Measurements from ENCODE around the gene FBN2. TPM values are rescaled to one million over a fixed set of nuclear protein-coding genes. Genes with fewer than 3 reads are reported as not detected.

Gene FBN2
- total RNA-seq, 4 donors from 2014 or later: 0.57 to 4.4 (median 1.6) TPM

DNA sequence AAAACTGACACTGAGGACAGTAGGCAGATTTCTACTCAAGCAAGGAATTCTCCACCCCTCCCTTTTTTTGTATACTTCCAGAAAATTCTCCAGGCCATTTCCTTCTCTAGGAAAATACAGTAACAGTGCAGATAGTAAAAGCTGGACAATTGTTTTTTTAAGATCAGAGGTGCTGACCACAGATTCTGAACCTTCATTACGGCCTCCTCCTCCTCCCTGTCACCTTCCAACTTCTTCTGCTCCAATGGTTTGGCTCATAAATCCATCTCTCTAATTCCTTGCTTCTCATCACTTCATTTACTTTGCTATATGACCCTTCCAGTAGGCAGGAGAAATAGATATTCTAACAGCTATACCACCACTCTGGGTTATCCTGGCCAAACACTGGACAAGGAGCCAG, 220.6 kb downstream of the FBN2 start:
- H3K4me3 ChIP-seq: no peak overlapping the region
- TF ChIP-seq POLR2A (IDR thresholded peaks at IDR 0.05) (no peak), CTCF (IDR thresholded peaks at IDR 0.05) (no peak)
- no peaks in the 10 kb centered on the region for H3K4me1 ChIP-seq
- H3K36me3 ChIP-seq: no peaks in the 10 kb centered on the region
- no peaks in the 10 kb centered on the region for H3K9me3 ChIP-seq
- H3K27ac ChIP-seq: no peak overlapping the region
- DNase-seq: no peak
- 86 to 91% methylated on average over 1 of the region's 1 CpG for WGBS, 2 donors
- no peaks in the 10 kb centered on the region for H3K27me3 ChIP-seq
- intact Hi-C loops (cut with DNase I): no loop called here

GRCh38 chr5:128315671-128316070, 222.4 kb downstream of the FBN2 start:
- intact Hi-C loops (cut with DNase I): no loop called here
- H3K36me3 ChIP-seq: no peaks in the 10 kb centered on the region
- H3K27ac ChIP-seq: no peak overlapping the region
- 48 to 56% methylated on average over 4 of the region's 4 CpGs for WGBS, 2 donors
- no peak overlapping the region for H3K4me3 ChIP-seq
- no peaks in the 10 kb centered on the region for H3K27me3 ChIP-seq
- no peaks in the 10 kb centered on the region for H3K4me1 ChIP-seq
- no peaks in the 10 kb centered on the region for H3K9me3 ChIP-seq
- DNase-seq: no peak
- no peak for TF ChIP-seq CTCF (IDR thresholded peaks at IDR 0.05)
- TF ChIP-seq POLR2A (IDR thresholded peaks at IDR 0.05): no peak

DNA sequence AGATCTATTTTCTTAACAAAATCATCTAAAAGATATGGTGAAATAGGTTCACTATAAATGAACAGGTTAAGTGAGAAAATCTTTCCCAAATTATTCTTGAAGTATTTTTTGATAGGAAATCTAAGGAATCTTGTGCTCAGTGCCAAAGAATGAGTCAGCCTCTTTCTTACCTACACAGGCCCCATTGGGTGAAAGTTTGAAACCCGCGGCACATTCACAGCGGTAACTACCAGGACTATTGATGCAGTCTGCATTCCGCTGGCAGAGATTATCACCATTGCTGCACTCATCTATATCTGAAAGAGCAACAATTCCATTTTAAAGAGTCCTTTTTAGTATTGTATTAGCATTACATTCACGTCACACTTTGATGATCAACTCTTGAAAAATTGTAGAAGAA, 232.7 kb downstream of the FBN2 start:
- WGBS, 2 donors: 92 to 94% methylated on average over 5 of the region's 5 CpGs
- intact Hi-C loops (cut with DNase I): no loop called here
- H3K4me1 ChIP-seq: peaks cover 0 to 5% (median 0%) of the 10 kb centered on the region in 3 donors

GRCh38 chr5:128304791-128305190, 233.3 kb downstream of the FBN2 start:
- no peak overlapping the region for H3K4me3 ChIP-seq
- H3K27me3 ChIP-seq: no peaks in the 10 kb centered on the region
- TF ChIP-seq CTCF (IDR thresholded peaks at IDR 0.05) (no peak), POLR2A (IDR thresholded peaks at IDR 0.05) (no peak)
- no peak for DNase-seq
- H3K9me3 ChIP-seq: no peaks in the 10 kb centered on the region
- H3K4me1 ChIP-seq: peaks cover 0 to 5% (median 0%) of the 10 kb centered on the region in 3 donors
- no peak overlapping the region for H3K27ac ChIP-seq
- H3K36me3 ChIP-seq: no peaks in the 10 kb centered on the region
- 70 to 75% methylated on average over 2 of the region's 2 CpGs for WGBS, 2 donors
- intact Hi-C loops (cut with DNase I): no loop called here

More for the DNA sequence above, 232.7 kb downstream of the FBN2 start:
- Histone ChIP-seq H3K9me3 (no peaks in the 10 kb centered on the region), H3K4me3 (no peak overlapping the region), H3K27ac (no peak overlapping the region), H3K27me3 (no peaks in the 10 kb centered on the region), H3K36me3 (no peaks in the 10 kb centered on the region)
- DNase-seq: no peak
- TF ChIP-seq POLR2A (IDR thresholded peaks at IDR 0.05) (no peak), CTCF (IDR thresholded peaks at IDR 0.05) (no peak)

DNA sequence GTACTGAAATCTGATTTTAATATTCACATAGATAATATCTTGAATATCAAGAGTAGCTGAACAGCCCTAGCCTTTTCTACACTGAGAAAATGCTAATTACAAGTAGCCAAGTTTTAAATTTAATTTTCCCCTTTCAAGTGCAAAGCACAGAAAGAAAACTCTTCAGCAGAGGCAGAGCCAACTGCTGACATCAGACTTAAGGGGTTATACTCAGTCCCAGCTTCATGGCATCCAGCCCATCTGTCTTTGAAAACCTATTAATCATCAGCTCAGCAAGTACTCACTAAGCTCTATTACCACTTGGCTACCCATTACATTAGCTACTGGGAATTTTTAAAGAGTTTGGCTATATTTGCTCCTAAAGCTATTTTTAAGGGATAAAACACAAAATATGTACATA, 234.0 kb downstream of the FBN2 start:
- Histone ChIP-seq H3K4me3 (no peak overlapping the region), H3K9me3 (no peaks in the 10 kb centered on the region), H3K27me3 (no peaks in the 10 kb centered on the region), H3K36me3 (no peaks in the 10 kb centered on the region), H3K27ac (no peak overlapping the region), H3K4me1 (peaks cover 0 to 5% (median 0%) of the 10 kb centered on the region in 3 donors)
- TF ChIP-seq POLR2A (IDR thresholded peaks at IDR 0.05) (no peak), CTCF (IDR thresholded peaks at IDR 0.05) (no peak)
- intact Hi-C loops (cut with DNase I): no loop called here
- no peak for DNase-seq
